Activated gamma-delta T cell treated with Interleukin-2 at 50 U/mL for 16 hours (primary cell): Measurements from ENCODE around the gene C11orf52.
"Not testable (repeated sequence)": the region's sequence is repeated elsewhere in the genome, so short reads cannot be mapped to it uniquely, and the experiment has no call there.

Source experiments
- DNase-seq: peaks from one replicate; pipeline ENCODE4 v3.0.0-alpha.2; 2020

The C11orf52 gene

DNA sequence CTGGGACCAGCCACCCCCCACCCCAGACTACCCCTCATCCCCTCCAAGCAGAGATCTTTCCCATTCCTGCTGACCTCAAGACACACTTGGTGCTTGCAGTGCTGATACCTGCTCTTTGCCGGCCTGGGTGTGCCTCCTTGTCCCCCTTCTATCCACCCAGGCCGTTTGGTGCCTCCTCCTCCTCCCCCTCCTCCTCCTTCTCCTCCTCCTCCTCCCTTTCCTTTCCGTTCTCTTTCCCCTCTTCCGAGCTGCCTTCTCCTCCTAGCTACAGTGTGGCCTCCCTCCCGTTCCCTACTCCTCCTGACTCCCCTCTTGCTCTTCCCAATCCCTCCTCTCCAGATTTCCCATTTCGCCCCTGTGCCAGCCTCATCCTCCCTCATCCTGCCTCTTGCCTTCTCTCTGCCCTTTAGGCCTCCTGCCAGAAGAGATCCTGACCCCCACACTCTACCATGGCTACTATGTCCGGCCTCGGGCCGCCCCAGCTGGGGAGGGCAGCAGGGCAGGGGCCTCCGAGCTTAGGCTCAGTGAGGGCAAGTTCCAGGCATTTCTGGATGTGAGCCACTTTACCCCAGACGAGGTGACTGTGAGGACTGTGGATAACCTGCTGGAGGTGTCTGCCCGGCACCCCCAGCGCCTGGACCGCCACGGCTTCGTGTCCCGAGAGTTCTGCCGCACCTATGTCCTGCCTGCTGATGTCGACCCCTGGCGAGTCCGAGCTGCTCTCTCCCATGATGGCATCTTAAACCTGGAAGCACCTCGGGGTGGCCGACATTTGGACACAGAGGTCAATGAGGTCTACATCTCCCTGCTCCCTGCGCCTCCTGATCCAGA is 5.5 kb upstream of the C11orf52 start:
- DNase-seq, result no peak

DNA sequence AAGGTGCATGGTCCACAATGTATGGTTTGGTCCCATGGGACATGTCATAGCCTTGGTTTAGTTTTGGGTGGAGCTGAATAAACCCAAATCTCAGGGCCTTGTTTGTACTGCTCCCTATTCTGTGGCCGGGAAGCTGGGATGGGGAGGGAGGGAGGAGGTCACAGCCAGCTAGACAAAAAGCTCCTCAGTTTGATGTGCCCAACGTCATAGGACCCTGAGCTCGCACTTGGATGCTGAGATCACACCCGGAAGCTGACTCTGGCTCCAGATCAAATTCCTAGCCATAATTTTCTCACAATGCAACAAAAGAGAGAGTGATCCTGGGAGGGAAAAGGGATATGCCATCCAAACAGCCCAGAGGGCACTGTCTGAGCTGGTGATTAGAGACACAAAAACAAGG is 4.7 kb upstream of the C11orf52 start:
- DNase-seq, result no peak

DNA sequence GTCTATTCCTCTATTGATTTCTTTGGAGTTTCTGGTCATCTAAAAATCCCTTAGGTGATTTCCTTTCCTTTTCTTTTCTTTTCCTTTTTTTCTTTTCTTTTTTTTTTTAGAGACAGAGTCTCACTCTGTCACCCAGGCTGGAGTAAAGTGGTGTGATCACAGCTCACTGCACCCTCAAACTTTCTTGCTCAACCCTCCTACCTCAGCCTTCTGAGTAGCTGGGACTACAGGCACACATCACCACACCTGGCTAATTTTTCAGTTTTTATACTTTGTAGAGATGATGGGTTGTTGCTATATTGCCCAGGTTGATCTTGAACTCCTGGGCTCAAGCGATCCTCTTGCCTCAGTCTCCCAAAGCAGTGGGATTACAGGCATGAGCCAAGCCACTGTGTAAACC is 1.9 kb upstream of the C11orf52 start:
- no peak for DNase-seq

DNA sequence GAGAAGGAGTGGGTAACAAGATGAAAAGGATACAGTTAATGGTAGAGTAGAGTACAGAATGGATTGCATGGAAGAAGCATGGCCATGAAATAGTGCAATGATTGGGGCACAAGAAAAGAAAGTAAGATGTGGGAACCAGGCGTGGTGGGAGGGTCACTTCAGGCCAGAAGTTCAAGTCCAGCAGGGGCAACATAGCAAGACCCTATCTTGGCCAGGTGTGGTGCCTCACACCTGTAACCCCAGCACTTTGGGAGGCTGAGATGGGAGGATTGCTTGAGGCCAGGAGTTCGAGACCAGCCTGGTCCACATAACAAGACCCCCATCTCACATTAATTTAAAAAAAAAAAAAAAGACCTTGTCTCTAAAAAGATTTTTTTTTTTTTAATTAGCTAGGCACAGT is 1.4 kb upstream of the C11orf52 start:
- no peak for DNase-seq

DNA sequence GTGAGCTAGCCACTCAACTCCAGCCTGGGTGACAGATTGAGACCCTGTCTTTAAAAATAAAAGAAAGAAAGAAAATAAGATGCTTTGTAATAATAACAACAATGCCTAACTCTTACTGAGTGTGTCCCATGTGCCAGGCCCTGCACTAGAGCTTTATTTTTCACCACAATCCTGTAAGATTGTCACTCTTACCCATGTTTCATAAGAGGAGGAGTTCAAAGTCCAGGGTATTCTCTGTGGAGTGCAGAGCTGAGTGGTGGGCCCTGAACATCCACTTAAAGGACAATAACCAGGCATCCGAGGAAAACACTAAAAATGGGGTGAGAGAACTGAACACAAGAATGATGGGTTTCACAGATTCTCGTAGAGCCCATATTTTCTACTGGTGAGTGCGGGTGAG is 925 bp upstream of the C11orf52 start:
- DNase-seq, result no peak

DNA sequence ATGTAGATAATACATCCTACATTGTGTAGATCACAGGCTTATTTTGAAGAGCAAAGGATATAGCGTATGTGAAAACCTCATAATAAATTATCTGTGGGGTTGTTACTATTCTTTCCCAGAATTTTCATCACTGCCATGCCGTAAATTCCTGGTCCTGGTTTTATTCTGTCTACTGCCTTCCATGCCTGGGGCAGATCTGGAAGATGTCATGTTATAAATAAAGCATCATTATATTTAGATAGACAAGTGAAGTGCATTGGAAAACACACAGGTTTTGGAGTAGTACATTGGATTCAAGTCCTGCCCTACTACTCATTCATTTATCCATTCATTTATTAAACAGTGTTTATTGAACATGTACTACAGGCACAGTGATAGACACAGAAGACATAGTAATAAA is 2.2 kb downstream of the C11orf52 start:
- no peak for DNase-seq

DNA sequence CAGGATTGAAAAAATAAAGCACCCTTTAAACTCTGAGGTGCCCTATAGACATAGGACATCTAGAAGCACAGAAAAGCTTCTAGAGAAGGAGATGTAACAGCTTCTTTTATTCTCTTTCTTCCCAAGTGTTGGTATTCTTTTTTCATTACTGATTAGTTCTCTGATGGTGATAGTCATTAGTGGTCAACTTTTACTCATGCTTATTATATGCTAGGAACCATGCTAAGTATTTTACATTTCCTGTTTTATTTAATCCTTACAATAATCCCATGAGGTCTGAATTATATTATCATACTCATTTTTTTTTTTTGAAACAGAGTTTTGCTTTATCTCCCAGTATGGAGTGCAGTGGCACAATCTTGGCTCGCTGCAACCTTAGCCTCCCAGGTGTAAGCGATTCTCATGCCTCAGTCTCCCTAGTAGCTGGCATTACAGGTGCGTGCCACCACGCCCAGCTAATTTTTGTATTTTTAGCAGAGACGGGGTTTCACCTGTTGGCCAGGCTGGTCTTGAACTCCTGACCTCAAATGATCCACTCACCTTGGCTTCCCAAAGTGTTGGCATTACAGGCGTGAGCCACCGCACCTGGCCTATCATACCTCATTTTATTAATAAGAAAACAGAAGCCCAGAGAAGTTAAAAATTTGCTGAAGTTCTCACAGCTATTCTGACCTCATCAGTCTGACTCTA is 3.0 kb downstream of the C11orf52 start:
- DNase-seq, result no peak

DNA sequence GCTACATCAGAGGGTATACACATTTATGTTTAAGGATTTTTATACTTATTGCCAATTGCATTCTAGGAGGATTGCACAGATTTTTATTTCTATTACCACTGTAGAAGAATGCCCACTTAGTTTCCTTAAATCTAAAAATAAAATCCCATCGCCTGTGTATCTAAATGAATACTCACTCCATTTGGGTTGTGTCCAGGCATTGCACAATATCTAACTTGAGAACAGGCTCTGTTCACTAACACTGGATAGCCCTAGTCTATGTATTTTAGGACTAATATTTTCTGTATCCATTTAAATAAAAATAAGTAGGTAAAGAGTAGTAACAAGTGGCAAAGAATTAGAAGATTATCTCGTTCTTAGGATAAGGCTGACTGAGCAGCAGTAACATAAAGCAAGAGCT is 4.1 kb downstream of the C11orf52 start:
- no peak for DNase-seq

DNA sequence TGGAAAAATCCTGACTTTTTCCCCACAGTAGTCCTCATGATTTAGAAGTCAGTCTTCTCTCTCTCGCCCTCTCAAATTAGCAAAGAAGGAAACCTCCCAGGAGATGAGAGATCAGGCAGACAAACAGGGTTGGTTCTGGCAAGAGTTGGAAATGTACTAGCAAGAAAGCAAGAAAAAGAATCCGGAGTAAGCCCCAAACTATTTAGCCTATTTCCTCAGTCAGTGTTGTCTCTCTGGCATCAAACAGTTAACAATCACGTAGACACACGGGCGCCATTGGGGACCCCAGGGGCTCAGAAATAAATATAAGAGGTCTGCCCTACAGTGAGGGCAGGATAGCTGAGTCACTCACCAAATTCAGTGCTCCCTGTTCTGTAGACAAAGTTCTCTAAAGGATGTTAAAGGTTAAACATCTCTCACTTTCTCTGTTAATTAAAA is 4.7 kb downstream of the C11orf52 start:
- no peak for DNase-seq

DNA sequence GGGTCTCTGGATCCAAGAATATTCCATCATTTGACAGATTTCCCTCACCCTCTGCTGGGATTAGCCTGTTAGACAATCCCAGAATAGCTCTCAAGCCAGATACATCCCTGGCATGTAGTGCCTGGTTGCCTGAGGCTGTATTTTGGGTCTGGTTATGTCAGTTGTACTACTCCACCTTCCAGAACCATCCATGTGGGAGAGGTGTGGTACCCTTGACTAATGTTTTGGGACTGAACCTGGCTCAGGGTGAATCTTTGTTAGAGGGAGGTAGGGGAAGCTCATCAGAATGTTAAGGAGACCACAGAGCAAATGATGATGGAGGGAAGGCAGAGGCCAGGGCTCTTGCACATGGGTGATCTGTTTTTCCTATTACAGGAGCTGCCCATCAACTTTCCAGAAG is 5.2 kb downstream of the C11orf52 start:
- no peak for DNase-seq

DNA sequence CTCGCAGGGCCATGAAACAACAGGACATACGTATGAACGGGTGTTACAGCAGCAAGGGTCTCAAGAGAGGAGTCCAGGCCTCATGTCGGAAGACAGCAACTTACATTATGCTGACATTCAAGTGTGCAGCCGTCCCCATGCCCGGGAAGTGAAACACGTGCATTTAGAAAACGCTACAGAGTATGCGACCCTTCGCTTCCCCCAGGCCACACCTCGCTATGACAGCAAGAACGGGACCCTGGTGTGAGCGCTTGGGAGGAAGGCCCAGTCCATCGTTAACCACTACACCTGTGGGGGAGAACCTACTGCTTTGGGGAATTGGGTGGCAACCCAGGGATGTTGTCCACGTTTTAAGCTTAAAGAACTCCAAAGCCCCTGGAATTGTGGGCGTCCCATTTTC is 7.2 kb downstream of the C11orf52 start:
- DNase-seq, result no peak

DNA sequence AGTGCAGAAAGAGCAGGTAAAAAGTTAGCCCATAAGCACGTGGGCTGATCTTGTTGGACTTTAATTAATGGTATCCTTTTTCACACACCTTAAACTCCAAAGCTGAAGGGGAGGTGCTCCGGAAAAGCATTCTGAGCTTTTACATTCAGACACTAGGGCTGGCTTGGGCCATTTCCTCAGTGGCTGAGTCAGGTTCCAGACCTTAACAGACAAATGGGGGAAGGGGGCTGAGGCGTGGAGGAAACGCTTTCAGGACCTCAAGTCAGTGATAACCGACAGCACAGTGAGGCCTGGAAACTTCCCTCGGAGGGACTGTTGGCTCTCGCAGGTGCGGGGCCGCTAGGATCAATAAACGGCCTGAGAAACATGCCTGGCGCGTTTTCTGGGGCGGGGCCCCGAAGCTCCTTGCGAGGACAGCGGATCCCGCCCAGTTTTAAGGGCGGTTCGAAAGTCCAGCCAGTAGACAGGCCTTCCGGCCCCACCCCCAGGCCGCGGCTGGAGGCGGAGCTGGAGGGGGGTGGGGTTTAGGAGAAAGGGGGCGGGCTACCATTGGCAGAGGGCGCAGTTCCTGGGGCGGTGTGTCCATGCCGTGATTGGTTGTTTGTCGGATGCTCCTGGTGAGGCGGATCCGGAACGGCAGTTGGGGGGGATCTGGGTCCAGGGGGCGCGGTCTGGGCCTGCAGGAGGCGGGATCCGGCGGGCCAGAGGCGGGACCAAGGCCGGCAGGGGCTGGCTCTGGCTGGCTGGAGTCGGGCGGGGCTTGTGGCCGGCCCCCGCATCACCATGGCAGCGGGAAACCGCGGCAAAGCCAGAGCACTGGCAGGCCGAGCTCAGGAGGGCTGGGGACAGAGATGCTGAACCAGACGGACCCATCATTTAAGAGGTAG is 8.0 kb downstream of the C11orf52 start:
- peak; percentile 94 for DNase-seq

DNA sequence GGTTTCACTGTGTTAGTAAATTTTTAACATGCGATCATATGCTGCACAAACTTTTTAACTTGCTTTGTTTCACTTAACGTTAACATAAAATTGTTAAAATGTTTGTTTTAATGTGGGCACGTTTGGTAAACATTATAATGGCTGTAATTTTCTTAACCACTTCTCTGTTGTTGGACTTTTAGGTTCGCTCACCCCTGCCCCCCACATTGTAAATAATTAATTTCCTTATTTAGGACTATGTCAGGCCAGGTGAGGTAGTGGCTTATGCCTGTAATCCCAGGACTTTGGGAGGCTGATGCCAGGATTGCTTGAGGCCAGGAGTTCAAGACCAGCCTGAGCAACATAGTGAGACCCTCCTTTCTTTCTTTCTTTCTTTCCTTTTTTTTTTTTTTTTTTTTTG is 11.8 kb downstream of the C11orf52 start:
- no peak for DNase-seq

DNA sequence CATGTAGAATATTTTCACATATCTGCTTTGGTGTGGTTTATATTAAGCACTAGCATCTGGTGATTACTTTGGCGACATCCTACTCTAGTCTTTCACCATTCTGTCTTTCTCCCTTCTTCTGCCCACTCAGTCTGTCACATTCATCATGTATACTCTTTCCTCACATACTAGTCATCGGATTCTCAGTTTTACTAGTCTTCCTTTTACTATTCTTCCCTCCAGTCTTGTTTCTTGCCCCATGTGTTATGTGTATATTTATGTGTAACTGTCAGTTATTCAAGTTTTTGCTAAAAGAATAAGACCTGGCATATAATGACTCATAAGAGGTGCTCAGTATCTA is 13.9 kb downstream of the C11orf52 start:
- DNase-seq, result no peak

DNA sequence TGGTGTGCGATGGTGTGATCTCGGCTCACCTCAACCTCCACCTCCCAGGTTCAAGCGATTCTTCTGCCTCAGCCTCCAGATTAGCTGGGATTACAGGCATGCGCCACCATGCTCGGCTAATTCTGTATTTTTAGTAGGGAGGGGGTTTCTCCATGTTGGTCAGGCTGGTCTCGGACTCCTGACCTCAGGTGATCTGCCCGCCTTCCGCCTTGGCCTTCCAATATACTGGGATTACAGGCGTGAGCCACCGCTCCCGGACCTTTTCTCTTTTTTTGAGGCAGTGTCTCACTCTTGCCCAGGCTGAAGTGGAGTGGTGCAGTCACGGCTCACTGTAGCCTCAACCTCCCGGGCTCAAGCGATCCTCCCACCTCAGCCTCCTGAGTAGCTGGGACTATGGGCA is 14.5 kb downstream of the C11orf52 start:
- not testable (repeated sequence) for DNase-seq

DNA sequence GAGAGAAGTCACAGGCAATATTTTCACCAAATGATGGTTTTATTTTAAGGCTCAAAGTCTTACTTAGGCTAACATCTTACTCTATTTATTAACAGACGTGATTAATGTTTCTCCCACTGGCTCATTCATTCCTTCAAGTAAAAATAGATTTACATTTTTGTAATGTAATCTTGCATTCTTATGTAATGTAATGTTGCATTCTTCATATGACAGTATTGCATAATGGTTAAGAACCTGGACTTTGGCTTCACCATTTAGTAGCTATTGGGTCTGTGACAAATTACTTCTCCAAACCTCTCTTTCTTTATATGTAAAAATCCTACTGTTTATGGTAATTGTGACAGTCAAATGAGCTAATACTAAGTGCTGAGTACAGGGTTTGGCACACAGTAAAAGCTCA is 15.2 kb downstream of the C11orf52 start:
- no peak for DNase-seq

DNA sequence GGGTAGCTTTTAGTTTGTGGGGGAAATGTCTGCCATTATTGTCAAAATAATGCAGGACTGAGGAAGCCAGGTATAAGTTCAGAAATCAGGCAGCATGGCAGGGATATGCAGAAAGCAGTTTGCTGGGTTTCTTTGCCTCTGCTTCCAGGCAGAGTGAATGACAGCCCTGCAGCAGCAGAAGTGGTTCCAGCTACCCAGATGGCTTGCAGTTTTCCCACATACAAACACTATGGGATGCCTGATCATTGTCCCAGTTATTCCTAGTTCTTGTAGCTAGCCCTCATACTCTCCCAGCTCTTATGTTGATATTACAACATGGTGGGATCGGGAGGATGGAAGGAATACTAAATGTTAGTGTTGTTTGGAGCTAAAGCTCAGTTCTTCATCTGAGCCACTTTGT is 15.6 kb downstream of the C11orf52 start:
- no peak for DNase-seq

DNA sequence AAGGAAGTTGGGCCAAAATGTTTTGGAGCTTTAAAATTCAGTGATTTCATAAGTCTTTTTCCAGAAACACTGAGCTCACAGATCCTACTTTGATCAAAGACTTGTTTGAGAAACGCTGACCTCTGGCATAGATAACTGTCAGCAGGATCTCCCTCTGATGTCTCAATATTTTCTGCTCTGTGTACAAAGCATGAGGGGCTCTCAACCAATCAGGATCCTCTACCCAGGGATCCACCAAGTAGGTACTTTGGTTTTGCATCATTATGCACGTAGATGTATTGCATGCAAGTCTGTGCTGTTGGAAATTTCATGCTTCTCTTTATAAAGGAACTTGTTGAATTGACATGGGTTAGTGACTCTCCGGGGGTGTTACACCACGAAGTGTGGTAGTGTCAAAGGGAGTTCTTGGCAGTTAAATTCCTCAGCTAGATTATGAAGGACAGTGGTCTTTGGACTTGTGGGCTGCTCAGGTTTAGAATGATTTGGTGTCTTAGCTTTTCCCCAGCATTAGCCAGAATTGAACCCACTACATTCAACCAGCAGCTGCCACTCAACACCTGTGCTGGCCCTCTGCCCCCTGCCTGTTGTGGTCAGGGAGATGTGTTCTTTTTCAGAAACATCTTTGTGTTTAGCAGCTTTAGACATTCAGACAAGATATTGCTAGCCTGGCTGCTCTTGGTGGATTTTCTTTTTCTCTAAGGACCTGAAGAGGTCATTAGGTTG is 16.8 kb downstream of the C11orf52 start:
- DNase-seq, result no peak

DNA sequence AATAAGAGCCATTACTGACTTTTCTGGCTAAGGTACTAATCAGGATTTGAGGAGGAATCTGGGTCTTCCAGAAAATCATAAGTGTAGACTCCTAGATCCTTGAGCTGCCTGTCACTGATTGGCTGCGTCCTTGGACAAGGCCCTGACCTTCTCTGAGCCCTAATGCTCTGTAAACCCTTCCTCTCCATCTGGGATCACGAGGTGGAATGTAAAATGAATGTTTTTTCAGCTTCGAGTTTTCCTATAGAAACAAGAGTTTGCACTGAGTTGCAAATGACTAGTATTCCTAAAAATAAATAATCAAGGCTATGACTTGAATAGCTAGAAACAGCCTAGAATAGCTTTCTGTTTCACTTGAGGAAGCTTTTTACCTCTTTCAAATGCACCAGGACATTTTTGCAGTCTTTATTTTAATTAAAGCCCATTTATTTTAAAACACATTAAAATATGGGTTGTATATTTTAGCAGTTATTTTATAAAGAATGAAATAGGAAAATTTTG is 17.4 kb downstream of the C11orf52 start:
- no peak for DNase-seq

DNA sequence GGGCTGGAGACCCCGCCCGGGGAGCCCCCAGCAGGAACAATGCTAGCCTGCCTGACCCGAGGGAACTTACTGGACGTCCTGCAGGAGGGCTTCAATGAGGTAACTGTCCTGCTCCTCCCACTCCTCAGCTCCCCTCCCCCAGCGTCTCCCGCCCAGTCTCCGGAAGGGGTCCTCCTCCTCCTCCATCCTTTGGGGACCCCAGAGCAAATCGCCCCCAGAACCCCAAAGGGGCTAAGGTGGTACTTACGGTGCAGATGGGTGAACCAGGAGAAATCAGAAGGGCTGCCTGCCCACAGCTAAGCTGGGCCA is 18.7 kb downstream of the C11orf52 start:
- no peak for DNase-seq

DNA sequence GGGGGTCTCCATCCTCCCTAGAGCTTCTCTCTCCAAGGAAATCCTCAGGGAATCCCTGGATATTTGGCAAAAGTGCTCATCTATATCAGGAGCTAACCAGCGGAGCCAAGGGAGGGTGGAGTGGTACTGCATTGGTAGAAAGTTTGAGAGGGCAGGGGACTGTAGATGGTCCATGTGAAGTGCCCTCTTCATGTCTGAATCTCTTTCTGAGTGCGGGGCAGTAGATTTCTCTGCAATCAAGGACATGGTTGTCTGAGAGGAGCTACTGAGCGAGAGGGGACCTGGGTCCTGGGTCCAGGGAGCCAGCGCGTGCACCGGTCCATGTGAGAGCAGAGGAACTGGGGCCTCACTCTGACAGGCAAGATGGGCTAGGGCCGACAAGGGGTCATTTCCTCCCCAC is 19.1 kb downstream of the C11orf52 start:
- DNase-seq, result no peak

DNA sequence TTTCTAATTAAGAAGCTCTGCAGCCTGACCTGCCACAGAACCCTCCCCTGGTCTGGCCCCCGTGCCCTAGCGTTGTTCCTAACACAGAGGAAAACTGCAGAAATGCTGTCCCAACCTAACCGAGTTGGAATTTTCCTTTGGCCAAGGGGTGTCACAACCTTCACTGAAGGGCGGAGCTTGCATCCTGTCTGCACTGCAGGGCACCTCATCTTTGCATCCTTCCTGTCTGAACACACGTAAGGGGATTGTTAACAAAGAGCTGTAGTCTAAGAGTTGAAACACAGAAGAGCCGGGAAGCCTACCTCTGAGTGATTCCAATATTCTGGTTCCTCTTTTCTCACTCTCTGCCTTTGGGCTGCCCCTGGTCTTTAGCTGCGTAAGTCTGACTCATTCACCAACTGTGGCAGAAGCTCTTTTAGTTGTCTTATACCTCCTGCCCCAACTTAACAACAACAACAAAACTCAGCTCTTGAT is 20.0 kb downstream of the C11orf52 start:
- DNase-seq, result no peak
